ENCODE measurements around the gene IGSF3. TPM values are rescaled to one million over a fixed set of nuclear protein-coding genes. Genes with fewer than 3 reads are reported as not detected.

The IGSF3 gene
- total RNA-seq (2022; extraction: Qiagen RNA extraction), result 14.6 to 19.7 TPM (median 18.2 TPM) in 5 replicates

GRCh38 chr1:116667575-116668105 is at the start of gene IGSF3:
TSS of gene IGSF3 (minus strand) at chr1:116667733. CDS start at chr1:116666326, 1,407 bp downstream.

GRCh38 chr1:116570358-116571214 is 96.9 kb downstream of the IGSF3 start, which contains the start of gene CD58:
TSS of gene CD58 (minus strand) at chr1:116571026. CDS start at chr1:116570972, 54 bp downstream.

Other genes with a start within 250 kb of the IGSF3 start
- 20.3 to 23.5 TPM (median 21.2 TPM) in 5 replicates for gene CD58, start 96.7 kb downstream of the IGSF3 start, total RNA-seq (2022; extraction: Qiagen RNA extraction)
- not detected in 5 replicates for gene CD2, start 86.7 kb upstream of the IGSF3 start, total RNA-seq (2022; extraction: Qiagen RNA extraction)
- gene PTGFRN, start 242.2 kb upstream of the IGSF3 start, total RNA-seq (2022; extraction: Qiagen RNA extraction), result 12.5 to 17.3 TPM (median 14.8 TPM) in 5 replicates